GM21723 (cell line): ENCODE data around the gene SETBP1.

Source experiments
- ATAC-seq: cut with Tn5 transposase; IDR thresholded peaks from one replicate; pipeline ENCODE4 v1.9.1; 2021; ENCODE audit warnings: mild to moderate bottlenecking, moderate library complexity; ENCODE audit not compliant: unreplicated experiment

The SETBP1 gene

GRCh38 chr18:44679056-44679913 lies 1.4 kb upstream of the SETBP1 start:
- ATAC-seq, result peak; percentile 93

DNA sequence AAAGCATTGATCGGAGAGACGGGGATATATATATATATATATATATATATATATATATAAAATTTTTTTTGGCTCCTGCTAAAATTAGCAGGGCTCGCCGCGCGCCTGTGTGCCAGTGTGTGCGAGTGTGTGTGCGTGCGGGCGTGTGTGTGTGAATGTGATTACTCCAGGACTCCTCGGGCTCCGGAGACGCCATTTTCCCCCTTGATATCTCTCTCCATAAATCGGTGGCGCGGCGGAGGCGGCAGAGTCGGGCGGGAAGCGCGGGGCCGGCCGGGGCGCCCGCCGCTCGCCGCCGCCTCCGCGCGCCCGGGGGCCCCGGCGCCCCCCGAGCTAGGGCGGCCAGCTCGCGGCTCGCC lies 795 bp upstream of the SETBP1 start:
- ATAC-seq, result no peak

DNA sequence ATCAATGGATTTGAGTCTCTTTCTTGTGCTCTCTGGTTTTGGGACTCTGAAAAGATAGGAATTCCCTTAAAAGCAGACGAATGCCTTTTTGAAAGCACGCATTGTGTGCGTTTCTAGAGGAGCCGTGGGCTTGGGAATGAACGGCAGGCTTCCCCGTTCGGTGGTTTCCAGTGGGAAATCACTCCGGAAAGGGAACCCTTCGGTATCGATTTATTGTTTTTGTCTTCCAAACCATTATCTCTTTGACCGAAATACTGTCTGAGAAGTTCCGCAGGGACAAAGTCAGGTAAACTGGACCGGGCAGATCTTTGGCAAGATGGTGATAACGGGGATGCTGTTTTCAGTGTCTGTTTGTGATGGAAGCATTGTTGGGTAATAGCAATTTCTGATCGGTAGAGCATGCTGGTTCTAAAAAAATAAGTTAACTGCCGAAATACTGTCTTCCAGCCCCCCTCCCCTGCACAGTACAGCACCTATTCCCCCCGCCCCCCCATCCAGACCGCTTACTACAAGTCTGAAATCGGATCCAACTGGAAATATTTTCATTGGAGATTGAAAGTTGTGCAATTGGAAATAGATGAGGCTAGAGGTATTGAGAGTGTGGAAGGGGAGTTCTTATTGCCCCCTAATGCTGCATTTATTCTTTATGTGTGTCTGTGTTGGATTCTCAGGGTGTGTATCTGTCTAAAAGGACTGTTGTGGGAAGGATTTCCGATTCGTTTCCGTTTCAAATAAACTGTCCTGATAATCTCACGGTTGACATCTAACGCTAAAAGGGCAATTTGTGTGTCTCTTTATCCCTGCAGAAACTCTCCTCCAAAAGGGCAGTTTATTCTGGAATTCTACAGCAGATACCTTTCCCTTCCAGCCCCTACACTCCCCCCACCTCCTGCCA lies 635 bp downstream of the SETBP1 start:
- ATAC-seq, result no peak

GRCh38 chr18:44682201-44682870 lies 1.6 kb downstream of the SETBP1 start:
- no peak for ATAC-seq

GRCh38 chr18:44682871-44683221 lies 2.2 kb downstream of the SETBP1 start:
- ATAC-seq, result no peak

DNA sequence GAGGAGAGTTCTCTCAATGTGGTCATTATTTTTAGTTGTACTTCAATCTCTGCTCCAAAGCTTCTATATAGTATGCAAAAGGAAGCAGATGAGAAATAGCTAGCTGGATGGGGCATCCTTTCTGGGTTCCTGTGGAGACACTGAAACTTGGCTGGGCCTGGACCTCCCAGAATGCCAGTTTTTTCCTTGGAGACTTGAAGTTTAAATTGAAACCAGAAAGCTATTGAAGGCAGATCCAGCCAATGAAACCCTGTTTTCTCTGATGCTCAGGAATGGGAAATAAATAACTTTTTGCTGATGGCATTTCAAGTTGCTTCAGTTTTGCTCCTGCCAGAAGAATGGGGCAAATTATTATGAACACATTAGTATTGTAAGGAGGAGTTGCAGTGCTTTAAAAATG lies 2.9 kb downstream of the SETBP1 start:
- ATAC-seq, result no peak

DNA sequence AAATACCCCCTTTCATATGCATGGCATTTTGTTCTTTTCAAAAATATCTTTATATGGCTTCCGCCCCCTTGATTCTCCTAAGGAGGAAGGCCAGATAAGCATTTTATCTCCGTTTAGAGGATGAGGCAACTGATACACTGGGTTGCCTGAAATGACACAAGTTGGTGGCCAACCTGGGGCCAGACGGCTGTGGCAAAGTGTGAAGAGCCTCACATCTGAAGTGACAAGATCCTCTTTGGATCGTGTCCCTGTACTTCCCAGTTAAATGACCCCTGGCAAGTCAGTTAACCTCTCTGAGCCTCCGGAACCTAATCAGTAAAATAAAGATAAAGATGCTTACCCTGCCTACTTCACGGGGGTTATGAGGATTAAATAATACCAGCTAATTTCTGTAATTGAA lies 4.6 kb downstream of the SETBP1 start:
- ATAC-seq, result no peak

- ATAC-seq, result no peak
Observed at GRCh38 chr18:44686156-44686555, 5.5 kb downstream of the SETBP1 start.

DNA sequence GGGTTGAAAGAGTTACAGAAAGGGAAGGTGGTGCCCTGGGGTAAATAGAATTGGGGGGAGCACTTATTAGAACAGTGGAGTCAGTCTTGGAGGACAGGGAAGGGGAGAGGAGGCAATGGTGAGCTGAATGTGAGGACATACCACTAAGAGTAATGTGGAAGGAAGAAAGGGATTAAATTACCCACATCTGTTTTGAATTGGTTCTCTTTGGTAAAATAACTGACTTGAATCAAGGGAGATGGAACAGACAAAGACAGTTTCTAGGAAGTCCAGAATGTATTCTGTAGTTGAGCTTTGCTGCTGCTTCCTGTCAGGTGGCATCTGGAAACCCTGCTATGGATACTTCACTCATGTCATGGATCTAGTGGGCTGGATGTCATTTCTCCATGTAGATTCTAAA lies 6.7 kb downstream of the SETBP1 start:
- no peak for ATAC-seq

GRCh38 chr18:44689736-44690135 lies 9.0 kb downstream of the SETBP1 start:
- ATAC-seq, result no peak

GRCh38 chr18:44691148-44691925 lies 10.6 kb downstream of the SETBP1 start:
- no peak for ATAC-seq

GRCh38 chr18:44693030-44693784 lies 12.5 kb downstream of the SETBP1 start:
- ATAC-seq, result no peak

DNA sequence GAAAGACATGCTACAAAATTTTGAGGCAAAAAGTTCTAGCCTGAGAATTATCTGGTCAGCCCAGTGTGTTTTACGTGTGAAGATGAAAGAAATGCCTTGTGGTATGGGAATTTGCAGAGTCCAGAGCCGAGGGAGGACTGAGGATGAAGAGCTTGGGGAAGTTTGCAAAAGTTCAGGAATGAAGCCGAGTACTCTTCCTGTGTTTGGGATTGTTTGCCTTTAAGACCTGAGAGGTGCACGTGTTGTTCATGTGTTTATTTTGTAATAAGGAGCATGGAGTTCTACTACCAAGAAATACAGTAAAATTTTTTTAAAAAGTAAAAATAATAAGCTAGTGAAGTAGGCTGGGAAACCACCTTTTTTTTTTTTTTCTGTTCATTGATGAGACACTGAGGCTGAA lies 14.8 kb downstream of the SETBP1 start:
- no peak for ATAC-seq

DNA sequence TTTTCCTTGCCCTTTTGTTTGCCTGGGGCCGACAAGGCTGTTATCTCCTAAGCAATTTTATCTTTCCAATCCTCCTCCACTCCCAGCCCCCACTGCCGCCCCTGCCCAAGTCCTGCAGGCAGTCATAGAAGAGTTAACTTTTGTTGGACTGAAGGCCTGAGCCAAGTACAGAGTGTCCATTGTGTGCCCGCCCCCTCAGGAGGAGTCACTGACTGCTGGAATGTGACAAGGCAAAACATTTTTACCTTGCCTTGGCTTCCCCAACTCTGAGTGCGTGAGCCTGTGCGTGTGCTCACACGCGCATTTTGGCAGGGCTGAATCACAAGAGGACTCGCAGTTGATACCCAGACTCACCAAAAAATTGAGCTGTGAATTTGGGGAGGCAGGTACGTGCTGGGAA lies 16.2 kb downstream of the SETBP1 start:
- no peak for ATAC-seq

DNA sequence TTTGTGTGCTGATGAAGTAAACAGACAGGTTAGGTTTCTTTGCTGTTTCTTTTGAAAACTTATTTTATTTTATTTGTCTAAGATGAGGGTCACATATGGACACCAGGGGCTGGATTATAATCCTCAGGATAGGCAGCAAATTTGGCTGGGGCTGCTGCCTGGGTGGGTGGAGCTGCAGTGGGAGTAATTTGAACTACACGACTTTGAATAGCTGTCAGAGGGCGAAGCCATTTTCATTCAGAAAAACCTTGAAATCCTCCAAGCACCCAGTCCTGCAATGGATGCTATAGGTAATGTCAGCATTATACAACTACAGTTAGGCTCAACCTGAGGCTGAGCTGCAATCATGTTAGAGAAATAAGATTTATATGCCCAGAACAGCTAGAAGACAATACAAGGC lies 16.6 kb downstream of the SETBP1 start:
- no peak for ATAC-seq

DNA sequence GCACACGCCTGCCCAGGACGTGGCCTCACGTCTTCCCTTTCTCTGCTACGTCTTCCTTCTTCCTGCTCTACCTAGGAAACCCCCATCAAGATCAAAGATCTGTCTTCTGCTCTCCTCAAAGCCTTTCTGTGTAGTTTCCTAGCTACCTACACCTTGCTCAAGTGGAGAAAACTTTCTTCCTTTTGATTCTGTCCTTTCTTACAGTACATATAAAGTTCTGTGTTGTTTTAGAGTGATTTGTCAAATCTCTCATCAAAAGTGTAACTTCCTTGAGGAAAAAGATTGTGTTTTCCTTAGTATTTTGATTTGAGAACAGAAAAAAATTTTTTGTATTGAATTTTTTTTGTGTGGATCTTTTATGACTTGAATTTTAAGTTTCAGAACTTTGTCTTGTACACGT lies 17.8 kb downstream of the SETBP1 start:
- no peak for ATAC-seq

DNA sequence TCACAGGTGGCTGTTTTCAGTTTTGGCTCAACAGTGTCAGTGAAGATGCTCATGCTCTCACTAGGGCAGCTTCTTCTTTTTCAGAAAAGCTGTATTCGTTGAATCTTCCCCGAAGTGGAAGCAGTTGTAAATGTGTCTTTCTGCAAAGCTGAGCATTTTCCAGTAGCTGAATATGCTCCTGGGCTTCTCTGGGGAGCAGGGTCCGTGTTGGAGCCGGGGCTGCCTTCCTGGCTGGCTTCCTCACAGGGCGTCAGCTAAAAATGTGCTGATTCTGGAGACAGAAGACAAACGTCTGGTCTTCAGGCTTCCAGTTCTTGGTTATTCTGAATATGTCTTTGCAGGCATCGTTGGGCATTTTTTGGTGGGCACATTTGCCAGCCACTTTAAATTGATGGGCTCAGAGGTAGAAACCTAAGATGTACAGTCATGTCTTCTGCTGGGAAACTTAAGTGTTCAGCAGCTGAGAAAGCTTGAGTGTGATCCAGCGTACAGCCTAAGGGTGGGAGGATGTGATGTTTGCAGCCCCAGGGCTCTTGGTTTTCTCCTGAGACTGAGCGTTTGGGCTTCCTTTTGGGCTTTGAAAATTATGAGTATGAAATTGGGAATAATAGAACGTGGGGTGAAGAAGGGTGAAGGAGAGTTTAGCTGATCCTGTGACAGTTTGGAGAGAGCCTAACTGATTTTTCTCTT lies 19.0 kb downstream of the SETBP1 start:
- ATAC-seq, result no peak

DNA sequence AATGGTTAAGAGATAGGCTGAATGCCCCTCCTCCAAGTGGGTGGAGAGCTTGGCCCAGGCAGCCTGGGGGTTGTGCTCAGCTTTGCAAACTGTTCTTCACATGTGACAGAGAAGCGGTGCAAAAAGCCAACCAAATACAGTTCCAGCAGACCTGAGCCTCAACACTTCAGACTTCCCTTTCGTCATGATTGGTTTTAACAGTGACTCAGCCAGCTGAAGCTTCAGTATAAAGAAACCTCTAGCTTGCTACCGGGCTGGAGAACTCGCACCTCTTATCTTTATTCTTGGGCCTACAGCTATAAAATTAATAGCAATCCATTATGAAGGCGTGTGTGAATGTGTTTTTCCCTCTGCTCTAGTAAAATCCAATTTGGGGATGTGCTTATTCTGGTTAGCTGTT lies 20.0 kb downstream of the SETBP1 start:
- ATAC-seq, result no peak

GRCh38 chr18:44701227-44701626 lies 20.5 kb downstream of the SETBP1 start:
- ATAC-seq, result no peak

- ATAC-seq, result no peak
Observed at GRCh38 chr18:44702594-44702993, 21.9 kb downstream of the SETBP1 start.
